COR-L47 (cell line): ENCODE measurements around the gene IFNG.

ENCODE experiments used
- DNase-seq: peaks from one replicate; lab custom pipeline; 2025; lab: John Stamatoyannopoulos, UW

IFNG gene

DNA sequence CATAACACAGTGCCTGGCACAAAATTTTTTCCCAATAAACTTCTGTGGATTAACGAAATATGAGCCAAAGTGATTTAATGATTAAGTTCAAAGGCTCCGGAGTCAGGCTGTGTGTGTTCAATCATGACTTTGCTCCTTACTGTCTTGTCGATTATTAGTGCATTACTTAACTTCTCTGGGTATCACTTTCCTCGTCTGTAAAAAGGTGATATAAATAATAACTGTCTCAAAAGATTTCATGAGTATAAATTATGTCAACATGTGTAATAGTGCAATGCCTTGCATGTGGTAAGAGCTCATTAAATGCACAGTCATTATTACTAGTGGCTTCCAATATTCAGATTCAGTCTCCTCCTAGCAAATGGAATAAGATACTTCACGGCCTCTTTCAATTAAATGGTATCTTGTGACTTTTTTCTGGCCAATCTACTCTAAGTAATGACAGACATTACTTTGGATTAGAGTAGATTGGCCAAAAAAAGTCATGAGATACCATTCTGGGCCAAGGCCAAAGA is 6.8 kb upstream of the IFNG start:
- no peak for DNase-seq

DNA sequence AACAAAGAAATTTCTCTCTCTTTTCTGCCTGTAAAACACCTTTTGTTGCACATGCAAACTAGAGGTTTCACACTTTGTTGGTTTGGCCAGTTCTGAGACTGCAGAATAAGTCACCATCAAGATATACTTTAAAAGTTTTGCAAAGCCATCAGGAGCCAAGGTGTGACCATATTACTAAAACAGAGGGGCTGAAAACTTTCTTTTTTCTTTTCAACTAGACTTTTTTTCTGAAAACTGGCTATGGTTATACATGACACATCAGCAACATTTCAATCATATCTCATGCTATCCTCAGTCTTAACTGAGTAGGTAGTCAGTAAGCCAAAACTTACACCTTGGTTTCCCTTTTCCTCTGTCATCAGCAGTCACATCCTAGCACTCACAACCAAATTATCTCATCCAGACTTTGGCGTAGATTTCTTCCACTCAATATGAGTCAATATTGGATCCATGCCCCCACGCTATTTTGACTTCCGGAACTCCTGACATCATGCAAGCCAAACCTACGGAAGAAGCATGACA is 4.1 kb upstream of the IFNG start:
- no peak for DNase-seq

DNA sequence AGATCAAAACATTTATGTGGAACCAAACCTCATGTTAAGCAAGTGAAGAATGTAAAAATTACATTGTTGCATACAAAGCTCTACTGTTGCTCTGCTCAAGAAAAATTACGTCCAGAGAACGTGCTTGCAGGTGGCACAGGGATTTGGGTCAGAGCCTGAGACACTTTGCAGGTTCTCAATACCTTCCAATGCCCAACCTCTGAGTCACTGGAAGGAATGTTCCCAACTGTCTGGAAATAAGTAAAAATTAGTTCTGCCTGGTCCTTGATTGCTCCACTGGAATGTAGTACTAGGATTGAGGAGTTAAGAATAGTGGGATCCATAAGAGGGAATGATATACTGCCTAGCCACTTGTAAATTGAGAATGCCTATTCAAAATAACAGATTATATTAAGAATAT is 2.8 kb upstream of the IFNG start:
- DNase-seq: no peak

DNA sequence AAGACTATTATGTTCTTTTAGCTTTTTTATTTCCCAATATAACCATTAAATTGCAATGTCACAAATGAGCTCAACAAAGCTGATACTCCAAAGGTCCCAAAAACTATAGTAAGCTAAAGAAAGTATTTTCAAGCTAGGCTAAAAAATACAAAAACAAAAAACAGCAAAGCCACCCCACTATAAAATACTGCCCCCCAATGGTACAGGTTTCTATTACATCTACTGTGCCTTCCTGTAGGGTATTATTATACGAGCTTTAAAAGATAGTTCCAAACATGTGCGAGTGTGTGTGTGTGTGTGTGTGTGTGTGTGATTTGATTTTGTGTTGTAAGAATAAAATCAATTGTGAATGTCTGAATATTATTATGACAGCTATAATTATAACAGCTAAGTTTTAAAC is 1.1 kb downstream of the IFNG start:
- DNase-seq: peak; percentile 14

DNA sequence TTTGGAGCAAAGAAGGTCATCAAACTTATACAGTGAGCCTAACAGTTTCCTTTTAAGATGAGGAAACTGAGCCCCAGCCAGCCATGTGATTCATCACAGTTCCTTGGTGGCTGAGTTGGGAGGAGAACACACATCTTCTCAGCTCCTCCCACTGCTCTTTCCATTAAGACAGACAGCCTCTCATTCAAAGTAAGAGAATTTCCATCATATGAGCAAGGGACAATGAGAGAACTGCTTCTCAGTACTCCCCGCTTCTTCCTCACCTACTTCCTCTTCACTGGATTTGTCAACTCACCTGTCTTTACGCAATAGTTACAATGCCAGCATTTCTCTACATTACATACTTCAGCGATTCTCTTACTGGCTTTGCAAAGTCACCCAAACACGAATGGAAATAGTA is 2.2 kb downstream of the IFNG start:
- no peak for DNase-seq

DNA sequence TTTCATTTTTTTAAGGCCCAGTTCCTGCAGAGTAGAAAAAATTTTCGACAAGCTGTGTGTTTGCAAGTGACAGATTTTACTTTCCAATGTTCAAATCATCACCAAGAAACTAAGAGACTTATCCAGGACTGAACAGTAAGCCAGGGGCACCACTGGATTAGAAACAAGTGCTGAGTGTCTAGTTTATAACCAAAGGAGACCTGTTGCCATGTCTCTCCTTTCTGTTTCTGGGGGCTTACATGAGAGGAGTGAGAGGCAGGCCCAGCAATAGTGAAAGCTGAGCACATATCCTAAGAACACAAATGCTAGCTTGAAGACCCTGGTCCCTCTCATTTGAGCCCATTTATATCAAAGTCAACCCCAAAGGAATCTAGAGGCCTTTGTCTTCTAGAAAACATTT is 2.9 kb downstream of the IFNG start:
- no peak for DNase-seq

DNA sequence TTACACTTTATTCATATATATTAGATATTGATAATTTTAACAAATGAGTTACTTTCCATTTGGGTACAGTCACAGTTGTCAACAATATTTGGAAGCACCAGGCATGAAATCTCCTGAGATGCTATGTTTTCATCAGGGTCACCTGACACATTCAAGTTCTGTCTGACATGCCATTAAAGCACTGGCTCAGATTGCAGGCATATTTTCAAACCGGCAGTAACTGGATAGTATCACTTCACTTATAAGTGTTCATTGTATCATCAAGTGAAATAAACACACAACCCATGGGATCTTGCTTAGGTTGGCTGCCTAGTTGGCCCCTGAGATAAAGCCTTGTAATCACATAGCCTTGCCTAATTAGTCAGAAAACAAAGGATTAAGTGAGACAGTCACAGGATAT is 4.8 kb downstream of the IFNG start:
- no peak for DNase-seq

DNA sequence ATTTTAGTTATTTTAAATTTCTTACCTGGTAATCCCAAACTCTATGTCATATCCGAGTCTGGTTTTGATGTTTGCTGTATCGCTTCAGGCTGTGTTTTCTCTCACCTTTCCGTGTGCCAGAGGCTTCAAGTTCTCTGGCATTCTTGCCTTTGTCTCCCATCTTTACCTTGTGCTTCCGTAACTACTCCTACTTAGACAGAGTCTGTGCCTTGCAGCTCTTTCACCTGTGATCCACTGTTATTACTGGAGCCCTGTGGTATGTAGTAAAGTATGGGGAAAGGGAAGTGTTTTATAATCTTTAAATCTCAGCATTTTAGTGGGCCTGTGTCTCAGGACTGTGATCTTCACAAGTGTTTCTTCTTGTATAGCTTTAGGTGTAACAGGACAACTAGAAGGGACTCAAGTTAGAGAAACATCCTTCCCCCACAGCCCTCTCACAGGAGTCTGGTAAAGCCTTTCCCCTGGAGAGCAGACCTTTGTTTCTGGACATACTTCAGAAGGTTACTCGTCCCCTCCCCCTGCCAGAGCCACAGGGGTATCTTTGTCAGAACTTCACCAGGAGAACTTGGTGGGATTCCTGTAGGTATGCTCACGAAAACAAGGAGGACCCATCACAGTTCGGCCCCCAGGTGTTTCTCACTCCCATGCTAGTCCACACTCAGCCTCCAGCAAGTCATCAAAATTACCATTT is 11.1 kb downstream of the IFNG start:
- no peak for DNase-seq

DNA sequence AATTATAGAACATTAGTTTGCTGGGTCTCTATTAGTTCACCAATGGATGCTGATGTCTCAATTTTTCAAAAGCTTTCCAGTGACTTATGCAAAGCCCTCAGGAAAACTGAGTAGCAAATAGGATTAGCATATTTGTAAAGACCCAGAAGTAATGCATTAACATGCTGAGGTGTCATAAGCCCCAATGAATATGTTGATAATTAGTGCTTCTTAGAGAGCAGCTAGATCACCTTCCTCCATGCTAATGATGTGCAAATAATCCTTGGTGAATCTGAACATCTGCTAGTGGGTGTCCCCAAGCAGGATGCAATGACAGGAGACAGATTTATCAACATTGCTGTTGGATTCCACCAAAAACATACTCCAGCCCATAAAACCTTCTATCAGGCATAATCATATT is 19.0 kb downstream of the IFNG start:
- DNase-seq: peak; percentile 37

DNA sequence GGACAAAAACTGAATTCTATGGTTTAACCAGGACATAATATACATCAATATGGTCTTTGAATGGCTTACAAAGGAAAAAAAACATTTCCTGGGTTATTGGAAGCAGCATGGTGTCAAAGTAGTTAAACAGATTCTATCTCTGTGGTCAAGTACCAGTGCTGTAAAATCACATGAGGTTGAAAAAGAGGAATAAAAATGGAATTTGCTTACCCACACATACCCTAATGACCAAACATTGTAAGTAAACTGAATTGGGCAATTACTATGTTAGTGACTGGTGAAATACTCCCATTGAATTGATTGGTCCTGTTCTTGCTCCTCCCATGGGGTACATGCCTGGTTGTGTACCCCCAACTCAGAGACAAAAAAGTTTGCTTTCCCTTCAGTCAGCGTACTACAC is 19.6 kb downstream of the IFNG start:
- DNase-seq: no peak

DNA sequence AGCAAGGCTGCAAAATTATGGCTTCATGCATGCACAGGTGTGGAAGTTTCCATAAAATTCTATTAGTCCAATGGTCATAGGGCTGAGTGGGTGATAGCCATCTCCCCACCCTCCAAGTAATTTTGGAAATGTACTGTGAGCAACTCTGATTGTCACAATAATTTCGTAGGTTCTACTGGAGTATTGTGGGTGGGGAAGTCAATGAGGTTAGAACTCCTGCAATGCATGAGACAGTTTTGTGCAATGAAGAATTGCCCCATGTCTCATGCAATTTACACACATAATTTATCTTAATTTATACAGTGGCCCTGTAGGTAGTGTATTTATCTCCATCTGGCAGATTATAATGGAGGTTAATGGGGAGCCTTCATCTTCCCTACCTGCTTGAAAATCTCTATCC is 20.5 kb downstream of the IFNG start:
- no peak for DNase-seq

DNA sequence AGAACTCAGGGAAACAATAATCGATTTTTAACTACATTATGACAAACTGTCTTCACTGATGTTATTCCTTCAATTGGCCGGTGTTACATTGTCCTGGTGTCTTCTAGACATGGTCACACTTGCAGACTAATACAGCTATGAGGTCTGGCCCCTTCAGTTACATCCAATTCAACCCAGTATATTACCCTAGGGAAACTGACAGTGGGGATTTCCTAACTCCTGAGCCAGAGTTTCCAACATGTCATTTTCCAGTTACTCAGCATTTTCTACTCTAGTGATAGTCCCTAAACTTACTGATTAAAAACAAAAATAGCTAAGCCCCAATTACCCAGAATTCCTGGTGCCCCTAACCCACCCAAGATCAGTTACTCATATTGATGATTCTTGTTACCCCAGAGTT is 21.1 kb downstream of the IFNG start:
- DNase-seq: no peak

DNA sequence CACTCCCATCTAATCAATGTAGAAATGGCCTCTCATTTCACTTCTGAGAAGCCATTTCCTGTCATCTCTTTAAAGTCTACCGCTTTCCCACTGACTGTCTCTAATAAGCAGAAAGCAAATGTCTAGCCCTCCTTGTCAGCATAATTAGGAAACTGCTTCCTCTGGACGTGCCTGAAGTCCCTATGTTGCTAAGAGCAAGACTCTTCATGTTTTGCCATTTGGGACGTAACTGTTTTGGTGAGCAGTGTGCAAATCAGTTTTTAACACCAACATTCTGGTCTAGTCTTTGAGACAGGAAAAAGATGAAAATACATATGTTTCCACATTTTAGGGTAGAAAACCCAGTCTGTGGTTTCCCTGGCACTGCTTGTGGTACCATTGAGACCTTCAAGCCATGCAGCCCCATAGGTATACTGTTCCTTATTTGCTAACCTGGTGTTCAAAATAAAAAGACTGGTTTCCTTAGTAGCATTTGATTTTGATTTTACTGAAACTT is 22.2 kb downstream of the IFNG start:
- DNase-seq: no peak

DNA sequence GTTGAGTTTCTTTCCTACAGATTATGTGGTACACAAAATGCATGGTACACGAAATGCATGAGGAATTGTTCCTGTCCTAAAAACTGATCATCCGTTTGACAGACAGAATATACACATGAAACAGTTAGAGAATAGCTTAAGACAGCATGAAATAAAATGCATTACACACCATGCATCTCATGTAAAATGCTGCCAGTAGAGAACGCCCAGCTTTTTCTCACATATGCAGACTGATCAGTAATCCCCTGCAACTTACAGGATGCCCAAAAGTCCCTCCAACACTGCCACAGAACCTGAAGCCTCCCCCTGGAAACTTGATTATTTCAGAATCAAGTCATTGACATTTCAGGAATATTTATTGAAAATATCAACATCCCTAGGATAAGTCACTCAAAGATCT is 24.0 kb downstream of the IFNG start:
- DNase-seq: no peak

DNA sequence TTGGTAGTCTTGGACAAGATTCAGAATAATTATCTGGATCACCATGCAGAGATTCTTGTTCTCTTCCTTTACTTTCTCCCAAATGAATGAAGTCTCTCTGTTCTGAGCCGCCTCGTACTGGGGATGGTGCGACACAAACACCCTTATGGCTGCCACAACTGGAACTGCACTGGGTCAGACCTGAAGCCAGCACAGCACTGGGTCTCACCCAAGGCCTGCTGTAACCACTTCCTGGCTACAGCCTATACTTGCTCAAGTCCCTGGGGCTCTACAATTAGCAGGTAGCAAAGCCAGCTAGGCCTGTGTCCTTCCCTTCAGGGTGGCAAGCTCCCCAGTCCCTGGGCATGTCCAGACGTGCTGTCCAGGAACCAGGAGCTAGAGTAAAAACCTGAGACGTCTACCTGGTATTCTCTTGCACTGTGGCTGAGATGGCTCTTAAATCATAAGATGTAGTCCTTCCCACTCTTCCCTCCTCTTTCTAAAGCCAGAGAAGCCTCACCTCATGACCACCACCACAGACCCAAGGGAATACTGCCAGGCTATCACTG is 27.6 kb downstream of the IFNG start:
- no peak for DNase-seq

DNA sequence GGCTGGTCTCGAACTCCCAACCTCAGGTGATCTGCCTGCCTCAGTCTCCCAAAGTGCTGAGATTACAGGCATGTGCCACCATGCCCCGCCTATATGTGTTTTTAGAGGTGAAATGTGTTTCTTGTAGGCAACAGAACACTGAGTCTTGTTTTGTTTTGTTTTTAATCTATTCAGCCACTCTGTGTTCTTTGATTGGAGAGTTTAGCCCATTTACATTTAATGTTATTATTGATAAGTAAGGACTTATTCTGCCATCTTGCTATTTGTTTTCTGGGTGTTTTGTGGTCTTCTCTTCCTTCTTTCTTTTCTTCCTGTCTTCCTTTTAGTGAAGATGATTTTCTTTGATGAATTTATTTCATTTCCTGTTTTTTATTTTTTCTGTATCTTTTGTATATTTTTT is 29.6 kb downstream of the IFNG start:
- DNase-seq: no peak

DNA sequence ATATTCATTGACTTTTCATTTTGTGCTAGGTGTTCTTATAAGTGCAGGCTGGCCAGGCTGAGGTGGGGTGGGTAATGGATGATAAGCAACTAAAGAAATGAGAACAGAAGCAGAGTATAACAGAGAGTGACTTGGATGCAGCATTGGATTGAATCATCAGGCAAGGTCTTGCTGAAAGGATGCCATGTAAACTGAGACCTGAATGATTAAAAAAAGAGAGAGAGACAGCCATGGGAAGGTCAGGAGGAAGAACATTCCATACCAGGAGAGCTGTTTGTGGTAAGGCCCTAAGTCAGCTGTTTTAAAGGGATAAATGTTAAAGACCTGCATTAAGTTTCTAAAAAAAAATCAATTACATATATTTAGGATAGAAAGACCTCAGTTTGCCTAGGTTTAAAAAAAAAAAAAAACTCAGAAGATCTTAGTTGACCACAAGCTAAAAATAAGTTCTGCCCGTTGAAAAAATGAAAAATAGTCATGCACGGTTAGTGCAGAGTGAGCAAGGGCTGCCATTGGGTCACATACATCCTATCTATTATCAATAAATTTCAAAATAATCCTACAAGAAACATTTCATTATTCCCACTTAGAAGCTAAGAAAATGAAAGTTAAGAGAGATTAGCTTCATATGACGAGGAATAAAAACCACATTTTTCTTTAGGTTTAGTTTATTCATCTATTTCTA is 37.2 kb downstream of the IFNG start:
- DNase-seq: no peak

DNA sequence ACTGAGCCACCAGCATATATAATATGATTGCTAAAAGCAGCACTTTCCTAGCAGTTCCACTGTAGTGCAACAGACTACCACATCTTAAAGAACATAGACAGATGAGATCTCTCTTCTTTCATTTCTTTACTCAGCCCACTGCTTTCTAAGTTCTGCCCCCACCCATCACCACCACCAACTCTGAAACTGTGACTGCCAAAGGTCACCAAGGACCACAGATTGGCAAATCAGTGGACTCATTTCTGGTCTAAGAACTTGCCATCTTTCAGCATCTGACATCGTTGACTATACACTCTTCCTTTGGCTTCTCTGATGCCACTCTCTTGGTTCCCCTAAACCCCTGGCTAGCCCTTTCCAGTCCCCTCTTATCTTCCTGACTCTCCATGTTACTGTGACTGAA is 38.4 kb downstream of the IFNG start:
- no peak for DNase-seq

DNA sequence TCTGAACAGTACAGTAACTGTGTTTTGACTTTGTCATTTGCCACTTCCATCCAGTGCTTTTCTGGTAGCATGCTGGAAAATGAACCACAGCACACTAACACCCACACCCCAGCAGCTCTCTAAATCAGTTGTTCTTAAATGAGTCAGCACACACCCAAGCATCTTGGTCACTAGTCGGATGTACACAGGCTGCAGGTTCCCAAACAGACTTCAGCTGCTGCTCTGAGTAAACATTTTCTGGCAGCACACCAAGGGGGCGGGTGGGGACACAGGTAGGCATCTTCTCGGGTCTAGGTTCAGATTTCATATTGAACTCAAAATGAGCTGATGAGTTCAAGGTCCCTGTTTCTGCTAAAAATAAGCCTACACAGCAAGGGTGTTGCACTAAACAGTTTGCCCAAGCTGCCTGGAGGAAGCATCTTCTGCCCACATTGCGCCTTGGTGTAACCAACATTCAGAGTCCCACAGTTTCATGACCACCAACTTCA is 39.8 kb downstream of the IFNG start:
- DNase-seq: peak; percentile 59

DNA sequence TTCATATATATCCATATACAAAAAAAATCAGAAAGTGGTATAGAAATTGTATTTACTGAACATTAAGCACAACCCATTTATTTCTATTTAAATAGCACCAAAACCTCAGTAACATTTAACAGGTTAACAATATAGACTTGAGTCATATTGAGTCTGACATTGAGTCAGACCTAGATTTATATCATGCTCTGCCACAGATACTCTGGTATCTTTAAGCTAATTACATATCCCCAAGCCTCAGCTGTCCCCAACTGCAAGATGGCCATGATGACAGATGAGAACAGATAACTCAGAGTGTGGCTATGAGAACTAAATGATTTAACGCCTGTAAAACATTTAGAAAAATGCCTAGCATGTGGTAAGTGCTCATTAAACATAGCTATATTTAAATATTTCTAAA is 40.3 kb downstream of the IFNG start:
- DNase-seq: no peak

DNA sequence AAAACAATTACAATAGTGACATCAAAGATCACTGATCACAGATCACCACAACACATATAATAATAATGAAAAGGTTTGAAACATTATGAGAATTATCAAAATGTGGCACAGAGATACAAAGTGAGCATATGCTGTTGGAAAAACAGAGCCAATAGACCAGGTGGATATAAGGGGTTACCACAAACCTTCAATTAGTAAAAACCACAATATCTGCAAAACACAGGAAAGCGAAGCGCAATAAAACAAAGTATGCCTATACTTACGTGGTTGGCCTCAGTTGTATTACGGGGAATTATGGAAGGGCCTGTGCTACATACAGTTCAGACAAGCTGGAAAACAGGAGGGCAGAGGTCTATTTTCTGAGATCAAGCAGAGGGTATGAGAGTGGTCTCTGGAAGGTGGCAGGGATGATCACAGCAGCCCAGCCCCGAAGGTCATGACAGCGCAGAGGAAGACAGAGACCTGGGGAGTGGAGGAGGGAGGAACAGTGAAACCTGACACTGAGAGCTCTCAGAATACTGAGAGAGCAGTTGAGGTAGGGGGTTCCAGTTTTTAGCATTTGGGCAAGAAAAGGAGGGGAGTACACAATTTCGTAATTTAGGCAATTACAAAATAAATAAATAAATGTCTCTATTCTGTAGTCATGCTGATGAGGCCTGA is 41.3 kb downstream of the IFNG start:
- no peak for DNase-seq

DNA sequence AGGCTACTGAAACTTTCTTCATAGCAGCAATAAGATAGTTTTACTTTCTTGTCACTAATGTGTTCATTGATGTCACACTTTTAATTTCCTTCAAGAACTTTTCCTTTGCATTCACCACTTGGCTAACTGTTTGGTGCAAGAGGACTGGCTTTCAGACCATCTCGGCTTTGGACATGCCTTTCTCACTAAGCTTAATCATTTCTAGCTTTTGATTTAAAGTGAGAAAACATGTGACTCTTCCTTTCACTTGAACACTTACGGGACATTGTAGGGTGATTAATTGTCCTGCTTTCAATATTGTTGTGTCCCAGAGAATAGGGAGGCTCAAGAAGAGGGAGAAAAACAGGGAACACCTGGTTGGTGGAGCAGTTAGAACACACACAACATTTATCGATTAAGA is 41.9 kb downstream of the IFNG start:
- no peak for DNase-seq
